ENCODE results near the gene SRF. TPM values are rescaled to one million over a fixed set of nuclear protein-coding genes. Genes with fewer than 3 reads are reported as not detected.

SRF gene
- total RNA-seq, 2 donors from 2014 or later = 32.7 to 44.2 TPM

- H3K27me3 ChIP-seq (ENCODE audit: control insufficient read depth, insufficient read depth, low read length, poor library complexity, severe bottlenecking) = no peaks in the 10 kb centered on the region
- H3K9me3 Mint-ChIP-seq = no peaks in the 10 kb centered on the region
- H3K9me3 ChIP-seq (ENCODE audit: control insufficient read depth, low read length) = no peaks in the 10 kb centered on the region
- H3K9ac ChIP-seq (ENCODE audit: extremely low read depth, low read length, poor library complexity, severe bottlenecking) = no peak overlapping the region
- peaks cover 21% of the 10 kb centered on the region for H3K36me3 Mint-ChIP-seq (ENCODE audit: low read depth)
- H3K4me1 ChIP-seq (ENCODE audit: control insufficient read depth, insufficient read depth, low read length) = no peaks in the 10 kb centered on the region
- no peak for TF ChIP-seq CTCF (conservative IDR thresholded peaks at IDR 0.05)
- no peaks in the 10 kb centered on the region for H3K27me3 Mint-ChIP-seq (ENCODE audit: insufficient read depth)
- no peak overlapping the region for H3K4me3 ChIP-seq (ENCODE audit: low read length)
- no peak overlapping the region for H3K4me3 Mint-ChIP-seq
- H3K27ac Mint-ChIP-seq = no peak overlapping the region
- peaks cover 11% of the 10 kb centered on the region for H3K36me3 ChIP-seq (ENCODE audit: control insufficient read depth, insufficient read depth, low read length)
- no peaks in the 10 kb centered on the region for H3K4me1 Mint-ChIP-seq
- H3K27ac ChIP-seq (ENCODE audit: low read depth, low read length) = no peak overlapping the region
- DNase-seq = no peak
These were observed 7.2 kb upstream of the SRF start for GRCh38 chr6:43163899-43164298.

GRCh38 chr6:43170417-43170930 is 595 bp upstream of the SRF start:
- H3K4me3 Mint-ChIP-seq = peak overlapping the region; percentile 94
- no peak for TF ChIP-seq CTCF (conservative IDR thresholded peaks at IDR 0.05)
- Histone ChIP-seq H3K36me3 (ENCODE audit: control insufficient read depth, insufficient read depth, low read length) (peaks cover 9% of the 10 kb centered on the region), H3K4me1 (ENCODE audit: control insufficient read depth, insufficient read depth, low read length) (peaks cover 14% of the 10 kb centered on the region), H3K9me3 (ENCODE audit: control insufficient read depth, low read length) (no peaks in the 10 kb centered on the region), H3K27ac (ENCODE audit: low read depth, low read length) (peak overlapping the region; percentile 93), H3K27me3 (ENCODE audit: control insufficient read depth, insufficient read depth, low read length, poor library complexity, severe bottlenecking) (no peaks in the 10 kb centered on the region), H3K9ac (ENCODE audit: extremely low read depth, low read length, poor library complexity, severe bottlenecking) (peak overlapping the region; percentile 76), H3K4me3 (ENCODE audit: low read length) (peak overlapping the region; percentile 80)
- DNase-seq = peak; percentile 90
- peaks cover 9% of the 10 kb centered on the region for H3K36me3 Mint-ChIP-seq (ENCODE audit: low read depth)
- peak overlapping the region; percentile 99 for H3K27ac Mint-ChIP-seq
- H3K27me3 Mint-ChIP-seq (ENCODE audit: insufficient read depth) = peaks cover 2% of the 10 kb centered on the region
- WGBS, 2 experiments (ENCODE audit: insufficient coverage in 1 of 2, insufficient read length in 1 of 2) = 0 to 2% methylated on average over 11 to 18 of the region's 18 CpGs
- no peaks in the 10 kb centered on the region for H3K9me3 Mint-ChIP-seq
- H3K4me1 Mint-ChIP-seq = peaks cover 30% of the 10 kb centered on the region

- peak overlapping the region; percentile 95 for H3K4me3 ChIP-seq (ENCODE audit: low read length)
- Mint-ChIP-seq H3K9me3 (no peaks in the 10 kb centered on the region), H3K4me1 (peaks cover 30% of the 10 kb centered on the region), H3K4me3 (peak overlapping the region; percentile 94), H3K36me3 (ENCODE audit: low read depth) (peaks cover 21% of the 10 kb centered on the region), H3K27me3 (ENCODE audit: insufficient read depth) (peaks cover 2% of the 10 kb centered on the region), H3K27ac (peak overlapping the region; percentile 91)
- TF ChIP-seq CTCF (conservative IDR thresholded peaks at IDR 0.05) = no peak
- H3K9me3 ChIP-seq (ENCODE audit: control insufficient read depth, low read length) = no peaks in the 10 kb centered on the region
- DNase-seq = no peak
- peaks cover 21% of the 10 kb centered on the region for H3K36me3 ChIP-seq (ENCODE audit: control insufficient read depth, insufficient read depth, low read length)
- H3K27ac ChIP-seq (ENCODE audit: low read depth, low read length) = peak overlapping the region; percentile 74
- peak overlapping the region; percentile 71 for H3K9ac ChIP-seq (ENCODE audit: extremely low read depth, low read length, poor library complexity, severe bottlenecking)
- H3K4me1 ChIP-seq (ENCODE audit: control insufficient read depth, insufficient read depth, low read length) = peaks cover 14% of the 10 kb centered on the region
- WGBS, 2 experiments (ENCODE audit: insufficient coverage in 1 of 2, insufficient read length in 1 of 2) = 0% methylated on average over 21 to 57 of the region's 57 CpGs
- no peaks in the 10 kb centered on the region for H3K27me3 ChIP-seq (ENCODE audit: control insufficient read depth, insufficient read depth, low read length, poor library complexity, severe bottlenecking)
These were observed 636 bp downstream of the SRF start for GRCh38 chr6:43171707-43172103.

Measured in endodermal cell (in vitro differentiated cells).